ENCODE results near the gene MRPL27. TPM values are rescaled to one million over a fixed set of nuclear protein-coding genes. Genes with fewer than 3 reads are reported as not detected.
"Not testable (repeated sequence)": the region's sequence is repeated elsewhere in the genome, so short reads cannot be mapped to it uniquely, and the experiment has no call there.

Gene MRPL27
- total and polyA plus RNA-seq, 3 experiments from 2014 or later: 49.2 to 88.8 (median 87.2) TPM

GRCh38 chr17:50407921-50408320, 34.9 kb upstream of the MRPL27 start:
- DNase-seq: no peak
- no peaks in the 10 kb centered on the region for H3K4me1 ChIP-seq (ENCODE audit: insufficient read depth, low read length)
- H3K9me3 Mint-ChIP-seq: no peaks in the 10 kb centered on the region
- H3K4me1 Mint-ChIP-seq: no peaks in the 10 kb centered on the region
- no peaks in the 10 kb centered on the region for H3K27me3 ChIP-seq (ENCODE audit: insufficient read depth, low read length, poor library complexity, severe bottlenecking)
- H3K4me3 ChIP-seq (ENCODE audit: low read length): no peak overlapping the region
- H3K9me3 ChIP-seq (ENCODE audit: low read length): no peaks in the 10 kb centered on the region
- H3K27ac ChIP-seq (ENCODE audit: low read depth, low read length): no peak overlapping the region
- H3K36me3 ChIP-seq (ENCODE audit: insufficient read depth, low read length): no peaks in the 10 kb centered on the region
- H3K36me3 Mint-ChIP-seq: peaks cover 0 to 4% (median 1%) of the 10 kb centered on the region in 3 donors
- H3K27ac Mint-ChIP-seq: no peak overlapping the region
- H3K4me3 Mint-ChIP-seq: no peak overlapping the region
- ChIA-PET POLR2A (interaction anchor here (0.7 kb wide), 1 partner anchor 12 kb away, joined by 8 read pairs; no protein-coding TSS in a partner anchor), CTCF (interaction anchor here (1.3 to 2.4 kb wide), 3 partner anchors 10 to 29 kb away, joined by 3 to 24 read pairs (median 3); partner anchors contain the start of gene LRRC59)
- H3K27me3 Mint-ChIP-seq: peaks cover 9 to 32% of the 10 kb centered on the region in 2 donors

- DNase-seq: no peak
- H3K27ac ChIP-seq (ENCODE audit: low read depth, low read length): no peak overlapping the region
- no peaks in the 10 kb centered on the region for H3K36me3 ChIP-seq (ENCODE audit: insufficient read depth, low read length)
- H3K4me3 Mint-ChIP-seq: no peak overlapping the region
- no peaks in the 10 kb centered on the region for H3K27me3 ChIP-seq (ENCODE audit: insufficient read depth, low read length, poor library complexity, severe bottlenecking)
- no peaks in the 10 kb centered on the region for H3K9me3 Mint-ChIP-seq
- ChIA-PET POLR2A (interaction anchor here (1.2 kb wide), 1 partner anchor 9 kb away, joined by 3 read pairs; the partner anchor contains the start of gene LRRC59), CTCF (interaction anchor here (1.5 to 2.4 kb wide), 2 partner anchors 9 to 31 kb away, joined by 3 to 24 read pairs; partner anchors contain the start of gene LRRC59)
- no peaks in the 10 kb centered on the region for H3K4me1 ChIP-seq (ENCODE audit: insufficient read depth, low read length)
- peaks cover 9 to 33% of the 10 kb centered on the region in 2 donors for H3K27me3 Mint-ChIP-seq
- H3K27ac Mint-ChIP-seq: no peak overlapping the region
- no peaks in the 10 kb centered on the region for H3K9me3 ChIP-seq (ENCODE audit: low read length)
- H3K4me3 ChIP-seq (ENCODE audit: low read length): no peak overlapping the region
- H3K4me1 Mint-ChIP-seq: no peaks in the 10 kb centered on the region
- H3K36me3 Mint-ChIP-seq: peaks cover 0 to 1% (median 0%) of the 10 kb centered on the region in 3 donors
Measured at GRCh38 chr17:50406578-50406977, 33.6 kb upstream of the MRPL27 start.

- H3K27me3 Mint-ChIP-seq: peaks cover 9 to 31% of the 10 kb centered on the region in 2 donors
- H3K4me1 Mint-ChIP-seq; H3K27ac Mint-ChIP-seq; CTCF ChIA-PET; H3K36me3 Mint-ChIP-seq; H3K9me3 Mint-ChIP-seq; DNase-seq; H3K9me3 ChIP-seq (ENCODE audit: low read length); H3K4me3 ChIP-seq (ENCODE audit: low read length); H3K27ac ChIP-seq (ENCODE audit: low read depth, low read length); POLR2A ChIA-PET; H3K4me1 ChIP-seq (ENCODE audit: insufficient read depth, low read length); H3K36me3 ChIP-seq (ENCODE audit: insufficient read depth, low read length); H3K27me3 ChIP-seq (ENCODE audit: insufficient read depth, low read length, poor library complexity, severe bottlenecking): not testable (repeated sequence)
- H3K4me3 Mint-ChIP-seq: peak overlapping the region in 1 of 7 donors; percentile 24
Measured at GRCh38 chr17:50405351-50405750, 32.4 kb upstream of the MRPL27 start.

GRCh38 chr17:50399591-50399990, 26.6 kb upstream of the MRPL27 start:
- Mint-ChIP-seq H3K4me3 (peak overlapping the region in 3 of 7 donors; percentile 51 to 90 (median 65)), H3K4me1 (peaks cover 18 to 31% (median 27%) of the 10 kb centered on the region in 3 donors), H3K36me3 (peaks cover 0 to 14% (median 0%) of the 10 kb centered on the region in 3 donors), H3K27ac (peak overlapping the region in 1 of 8 donors; percentile 55), H3K27me3 (peaks cover 2 to 12% of the 10 kb centered on the region in 2 donors)
- H3K27me3 ChIP-seq (ENCODE audit: insufficient read depth, low read length, poor library complexity, severe bottlenecking); H3K36me3 ChIP-seq (ENCODE audit: insufficient read depth, low read length); H3K9me3 Mint-ChIP-seq; POLR2A ChIA-PET; H3K27ac ChIP-seq (ENCODE audit: low read depth, low read length); DNase-seq; H3K4me3 ChIP-seq (ENCODE audit: low read length); H3K9me3 ChIP-seq (ENCODE audit: low read length): not testable (repeated sequence)
- CTCF ChIA-PET: interaction anchor here (0.9 to 2.9 kb wide), 2 partner anchors 11 to 80 kb away, joined by 3 to 13 read pairs; partner anchors contain the start of gene RSAD1
- peaks cover 29% of the 10 kb centered on the region for H3K4me1 ChIP-seq (ENCODE audit: insufficient read depth, low read length)

GRCh38 chr17:50398672-50399071, 25.7 kb upstream of the MRPL27 start:
- H3K4me3 ChIP-seq (ENCODE audit: low read length); H3K27ac ChIP-seq (ENCODE audit: low read depth, low read length); H3K9me3 ChIP-seq (ENCODE audit: low read length); H3K27me3 ChIP-seq (ENCODE audit: insufficient read depth, low read length, poor library complexity, severe bottlenecking); DNase-seq; H3K9me3 Mint-ChIP-seq; H3K27me3 Mint-ChIP-seq: not testable (repeated sequence)
- H3K4me1 ChIP-seq (ENCODE audit: insufficient read depth, low read length): peaks cover 29% of the 10 kb centered on the region
- Mint-ChIP-seq H3K4me1 (peaks cover 22 to 40% (median 35%) of the 10 kb centered on the region in 3 donors), H3K27ac (peak overlapping the region in 1 of 8 donors; percentile 26), H3K36me3 (peaks cover 0 to 23% (median 4%) of the 10 kb centered on the region in 3 donors), H3K4me3 (peak overlapping the region in 4 of 7 donors; percentile 10 to 90 (median 44))
- POLR2A ChIA-PET: interaction anchor here (0.5 to 0.6 kb wide), 2 partner anchors 9 to 306 kb away, joined by 3 to 5 read pairs; no protein-coding TSS in a partner anchor
- peaks cover 13% of the 10 kb centered on the region for H3K36me3 ChIP-seq (ENCODE audit: insufficient read depth, low read length)
- CTCF ChIA-PET: interaction anchor here (2.1 to 4.0 kb wide), 8 partner anchors 8 to 198 kb away, joined by 9 to 57 read pairs (median 26); partner anchors contain the start of genes ACSF2, COL1A1, EME1 and MRPL27

GRCh38 chr17:50397919-50398285, 24.9 kb upstream of the MRPL27 start:
- H3K36me3 ChIP-seq (ENCODE audit: insufficient read depth, low read length): peaks cover 20% of the 10 kb centered on the region
- CTCF ChIA-PET: interaction anchor here (0.8 to 4.0 kb wide), 32 partner anchors 9 to 307 kb away, joined by 3 to 57 read pairs (median 8); partner anchors contain the start of genes ACSF2, COL1A1, EME1 and MRPL27
- Mint-ChIP-seq H3K4me1 (peaks cover 26 to 47% (median 43%) of the 10 kb centered on the region in 3 donors), H3K9me3 (no peaks in the 10 kb centered on the region), H3K36me3 (peaks cover 0 to 30% (median 11%) of the 10 kb centered on the region in 3 donors), H3K4me3 (peak overlapping the region; percentile 84 to 95 (median 93)), H3K27me3 (peaks cover 0 to 1% of the 10 kb centered on the region in 2 donors), H3K27ac (peak overlapping the region in 7 of 8 donors; percentile 72 to 96 (median 84))
- no peak for DNase-seq
- H3K27ac ChIP-seq (ENCODE audit: low read depth, low read length): peak overlapping the region; percentile 95
- peaks cover 29% of the 10 kb centered on the region for H3K4me1 ChIP-seq (ENCODE audit: insufficient read depth, low read length)
- H3K9me3 ChIP-seq (ENCODE audit: low read length): no peaks in the 10 kb centered on the region
- no peaks in the 10 kb centered on the region for H3K27me3 ChIP-seq (ENCODE audit: insufficient read depth, low read length, poor library complexity, severe bottlenecking)
- H3K4me3 ChIP-seq (ENCODE audit: low read length): peak overlapping the region; percentile 95
- POLR2A ChIA-PET: interaction anchor here (0.6 to 1.5 kb wide), 10 partner anchors 9 to 307 kb away, joined by 3 to 7 read pairs (median 4); partner anchors contain the start of genes ACSF2 and XYLT2

GRCh38 chr17:50397111-50397918, 24.3 kb upstream of the MRPL27 start, which contains the start of gene LRRC59:
Gene LRRC59, minus strand, starts transcription at chr17:50397523. Its CDS starts 206 bp downstream, at chr17:50397317.
- peak; percentile 90 to 95 (median 91) for DNase-seq
- H3K4me3 ChIP-seq (ENCODE audit: low read length): peak within 1 kb of the TSS; percentile 95
- H3K27me3 Mint-ChIP-seq: no peaks in the 10 kb centered on the region
- ChIA-PET POLR2A (interaction anchor here (0.6 to 1.5 kb wide), 12 partner anchors 9 to 534 kb away, joined by 3 to 7 read pairs (median 4); partner anchors contain the start of genes ACSF2 and XYLT2), CTCF (interaction anchor here (0.7 to 4.0 kb wide), 37 partner anchors 9 to 308 kb away, joined by 3 to 57 read pairs (median 6); partner anchors contain the start of genes ACSF2, COL1A1, EME1 and MRPL27)
- H3K27me3 ChIP-seq (ENCODE audit: insufficient read depth, low read length, poor library complexity, severe bottlenecking): no peaks in the 10 kb centered on the region
- no peaks in the 10 kb centered on the region for H3K9me3 ChIP-seq (ENCODE audit: low read length)
- H3K36me3 ChIP-seq (ENCODE audit: insufficient read depth, low read length): peaks cover 26% of the 10 kb centered on the region
- H3K27ac ChIP-seq (ENCODE audit: low read depth, low read length): peak within 1 kb of the TSS; percentile 95
- no peaks in the 10 kb centered on the region for H3K9me3 Mint-ChIP-seq
- H3K27ac Mint-ChIP-seq: peak within 1 kb of the TSS; percentile 72 to 96 (median 94)
- peaks cover 0 to 36% (median 12%) of the 10 kb centered on the region in 3 donors for H3K36me3 Mint-ChIP-seq
- peaks cover 26 to 48% (median 43%) of the 10 kb centered on the region in 3 donors for H3K4me1 Mint-ChIP-seq
- H3K4me3 Mint-ChIP-seq: peak within 1 kb of the TSS; percentile 84 to 95 (median 93)
- H3K4me1 ChIP-seq (ENCODE audit: insufficient read depth, low read length): peaks cover 29% of the 10 kb centered on the region
